ENCODE data around the gene PARD3. TPM values are rescaled to one million over a fixed set of nuclear protein-coding genes. Genes with fewer than 3 reads are reported as not detected.
A peak's percentile ranks its signal among the peaks of the same experiment; 100 is the strongest.

PARD3 gene
- total RNA-seq, 1 experiment from 2014 or later: 24.3 TPM

DNA sequence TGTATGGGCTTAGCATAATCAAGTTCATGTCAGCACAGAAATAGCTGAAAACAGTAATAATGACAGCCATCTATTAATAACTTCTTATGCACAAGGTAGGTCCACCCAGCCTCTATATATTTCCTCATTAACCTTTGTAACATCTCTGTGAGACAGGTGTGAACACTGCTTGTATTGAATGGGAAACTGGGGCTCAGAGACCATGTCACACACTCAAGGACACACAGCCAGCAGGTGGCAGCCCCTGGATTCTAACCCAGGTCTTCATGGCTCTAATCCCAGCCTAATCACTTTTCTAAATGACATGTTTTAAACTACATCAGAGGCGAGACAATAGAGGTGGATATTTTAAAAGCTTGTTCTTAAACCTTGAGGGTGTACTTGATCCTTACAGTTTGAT lies 591.4 kb downstream of the PARD3 start:
- no peak for DNase-seq (ENCODE audit: low spot score)

DNA sequence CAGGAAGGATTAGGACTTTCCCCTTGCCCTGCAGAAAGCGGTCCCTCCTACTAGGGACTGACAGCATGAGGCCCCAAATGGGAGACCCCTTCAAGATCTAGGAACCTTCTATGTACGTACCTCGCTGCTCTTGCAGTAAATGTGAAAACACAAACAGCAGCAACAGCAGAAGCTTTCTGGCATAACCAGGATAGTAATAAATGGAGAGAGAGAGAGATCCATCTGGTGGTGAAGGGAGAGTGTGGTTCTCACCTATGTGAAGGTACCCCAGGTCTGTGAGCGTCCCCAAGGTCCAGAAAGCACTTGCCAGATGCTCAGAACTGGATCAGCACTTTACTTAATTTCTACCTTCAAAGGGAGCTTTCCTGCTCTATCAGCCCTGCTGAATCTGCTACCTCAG lies 592.7 kb downstream of the PARD3 start:
- peak; percentile 11 for DNase-seq (ENCODE audit: low spot score)

DNA sequence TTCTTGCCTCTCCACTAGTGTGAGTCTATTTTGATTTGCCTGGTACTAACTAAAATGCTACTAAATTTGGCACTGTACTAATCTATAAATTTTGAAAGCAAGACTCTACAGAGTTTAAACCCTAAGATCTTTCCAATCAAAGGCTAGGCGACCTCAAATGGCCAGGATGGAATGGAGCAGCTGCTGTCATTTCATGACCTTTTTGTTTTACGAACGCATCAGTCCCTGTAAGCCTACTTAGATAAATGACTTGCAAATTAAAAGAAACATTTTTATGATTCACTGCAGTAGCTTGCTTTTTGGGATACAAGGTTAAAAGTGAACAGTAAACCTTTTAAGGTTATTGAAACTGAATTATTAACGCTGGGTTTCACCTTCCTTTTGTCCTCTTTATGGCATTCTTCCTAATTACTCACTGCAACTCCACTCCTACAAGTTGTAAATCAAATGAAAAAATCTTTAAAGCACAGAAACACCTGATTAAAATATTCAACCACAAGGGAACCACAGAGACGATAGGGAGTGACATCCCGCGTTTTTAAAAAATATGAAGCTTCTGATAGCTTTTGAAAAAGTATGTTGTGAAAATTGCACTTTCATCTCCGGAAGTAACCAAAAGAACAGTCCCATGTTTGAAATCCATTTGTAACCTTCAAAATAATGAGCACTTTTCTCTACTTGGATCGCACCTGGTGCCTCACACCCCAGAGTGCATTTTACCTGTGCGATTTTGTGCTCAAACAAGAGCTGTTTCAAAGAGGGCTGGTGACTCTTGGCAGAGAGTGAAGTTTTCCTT lies 595.1 kb downstream of the PARD3 start:
- DNase-seq (ENCODE audit: low spot score): no peak

DNA sequence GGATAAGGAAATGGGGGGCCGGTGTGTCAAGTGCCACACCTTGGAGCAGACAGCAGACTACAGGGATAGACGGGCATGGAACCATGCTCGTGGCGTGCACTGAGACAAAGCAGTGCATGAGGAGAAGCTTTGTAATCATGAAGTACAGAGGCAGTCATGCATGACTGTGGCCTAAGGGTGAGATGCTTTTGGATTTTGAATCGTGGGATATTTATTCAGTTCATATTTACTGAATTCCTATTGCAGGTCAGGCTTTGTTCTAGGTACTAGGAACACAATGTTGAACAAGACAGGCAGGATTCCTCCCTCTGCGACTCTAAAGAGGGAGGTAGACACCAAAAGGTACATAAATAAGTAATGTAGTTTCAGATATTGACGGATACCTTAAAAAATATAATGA lies 597.6 kb downstream of the PARD3 start:
- DNase-seq (ENCODE audit: low spot score): no peak

DNA sequence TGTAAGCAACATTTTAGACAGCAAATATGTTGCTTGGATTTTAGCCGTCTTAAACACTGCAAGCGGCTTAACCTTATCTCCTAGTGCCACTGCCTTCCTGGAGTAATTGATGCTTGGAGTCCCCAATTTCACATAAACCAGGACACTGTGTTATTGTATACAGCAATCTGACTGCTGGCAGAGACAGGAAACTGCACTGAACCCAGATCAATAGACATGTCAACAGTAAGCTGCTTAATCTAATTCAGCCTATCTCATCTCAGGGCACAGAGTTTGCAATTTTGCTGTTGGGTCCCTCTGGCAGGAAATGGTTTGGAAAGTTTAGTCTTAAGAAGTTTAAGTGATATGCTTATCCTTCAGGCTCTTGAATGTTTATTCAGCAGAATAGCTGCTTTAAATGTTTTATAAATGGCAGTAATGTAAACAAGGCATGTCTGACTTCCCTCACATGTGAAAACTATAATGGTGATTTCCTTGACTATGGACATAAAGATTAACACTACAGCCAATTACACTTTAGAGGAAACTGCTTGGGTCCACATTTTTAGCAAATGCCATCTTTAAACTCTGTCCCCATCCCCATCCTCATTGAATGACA lies 598.6 kb downstream of the PARD3 start:
- no peak for DNase-seq (ENCODE audit: low spot score)

DNA sequence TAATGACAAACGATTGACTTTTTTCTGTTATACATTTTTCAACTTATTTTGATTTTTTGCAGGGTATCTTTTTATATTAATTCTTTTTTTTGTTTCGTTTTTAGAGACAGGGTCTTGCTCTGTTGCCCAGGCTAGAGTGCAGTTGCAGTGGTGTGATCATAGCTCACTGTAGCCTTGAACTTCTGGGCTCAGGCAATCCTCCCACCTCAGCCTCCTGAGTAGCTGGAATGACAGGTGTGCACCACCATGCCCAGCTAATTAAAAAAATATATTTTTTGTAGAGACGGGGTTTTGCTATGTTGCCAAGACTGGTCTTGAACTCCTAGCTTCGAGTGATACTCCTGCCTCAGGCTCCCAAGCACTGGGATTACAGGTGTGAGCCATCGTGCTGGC lies 601.3 kb downstream of the PARD3 start:
- no peak for DNase-seq (ENCODE audit: low spot score)

DNA sequence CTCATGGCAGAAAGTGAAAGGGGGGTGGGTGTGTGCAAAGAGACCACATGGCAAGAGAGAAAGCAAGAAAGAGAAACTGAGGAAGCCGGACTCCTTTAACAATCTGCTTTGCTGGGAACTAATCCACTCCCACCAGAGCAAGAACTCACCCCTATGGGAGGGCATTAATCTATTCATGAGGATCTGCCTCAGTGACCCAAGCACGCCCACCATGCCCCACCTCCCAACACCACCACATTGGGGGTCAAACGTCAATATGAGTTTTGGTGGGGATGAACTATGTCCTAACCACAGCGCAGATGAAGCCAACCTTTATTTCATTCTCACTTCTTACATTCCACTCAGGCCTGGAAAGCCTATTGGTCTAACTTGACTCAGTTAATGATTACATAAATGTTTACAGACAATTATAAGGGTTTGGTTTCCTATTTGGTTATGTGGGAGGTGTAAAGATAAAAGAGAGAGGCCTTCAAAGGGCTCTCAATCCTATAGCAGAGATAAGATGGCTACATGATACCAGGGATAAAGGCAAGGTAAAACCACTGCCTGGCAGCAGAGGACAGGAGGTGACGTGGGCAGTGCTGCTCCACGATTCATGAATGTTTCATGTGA lies 601.8 kb downstream of the PARD3 start:
- DNase-seq (ENCODE audit: low spot score): peak; percentile 61

DNA sequence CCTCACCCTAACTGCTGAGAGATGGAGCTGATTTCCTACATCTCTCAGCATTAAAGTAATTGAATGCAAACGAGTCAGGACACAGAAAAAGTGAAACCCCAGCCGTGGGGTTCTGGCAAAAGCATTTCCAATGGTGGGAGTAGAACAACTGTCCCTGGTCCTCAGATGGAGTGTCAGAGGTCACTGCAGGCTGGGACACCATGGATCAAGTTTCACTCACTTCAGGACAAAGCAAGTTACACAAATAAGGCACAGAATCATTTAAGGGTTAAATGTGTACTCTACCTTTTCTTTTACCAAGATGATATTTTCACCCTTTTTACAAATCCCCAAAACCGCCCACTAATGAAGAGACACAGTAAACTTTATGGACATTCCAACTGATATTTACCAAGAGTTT lies 607.8 kb downstream of the PARD3 start:
- DNase-seq (ENCODE audit: low spot score): no peak

DNA sequence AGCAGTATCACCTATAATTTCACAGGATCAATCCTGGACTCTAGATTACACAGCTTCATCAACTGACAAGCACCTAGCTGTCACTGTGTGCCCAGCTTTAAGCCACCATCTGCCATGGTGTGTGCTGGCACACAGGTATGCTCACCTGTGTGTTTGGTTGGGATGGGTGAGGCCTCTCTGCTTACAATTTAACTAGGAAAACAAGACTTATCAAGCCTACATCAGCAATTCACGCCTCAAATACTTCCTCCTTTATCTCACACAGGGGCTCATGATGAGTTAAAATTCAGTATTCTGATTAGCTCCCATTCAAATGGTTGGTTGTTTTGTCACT lies 608.2 kb downstream of the PARD3 start:
- peak; percentile 48 for DNase-seq (ENCODE audit: low spot score)

DNA sequence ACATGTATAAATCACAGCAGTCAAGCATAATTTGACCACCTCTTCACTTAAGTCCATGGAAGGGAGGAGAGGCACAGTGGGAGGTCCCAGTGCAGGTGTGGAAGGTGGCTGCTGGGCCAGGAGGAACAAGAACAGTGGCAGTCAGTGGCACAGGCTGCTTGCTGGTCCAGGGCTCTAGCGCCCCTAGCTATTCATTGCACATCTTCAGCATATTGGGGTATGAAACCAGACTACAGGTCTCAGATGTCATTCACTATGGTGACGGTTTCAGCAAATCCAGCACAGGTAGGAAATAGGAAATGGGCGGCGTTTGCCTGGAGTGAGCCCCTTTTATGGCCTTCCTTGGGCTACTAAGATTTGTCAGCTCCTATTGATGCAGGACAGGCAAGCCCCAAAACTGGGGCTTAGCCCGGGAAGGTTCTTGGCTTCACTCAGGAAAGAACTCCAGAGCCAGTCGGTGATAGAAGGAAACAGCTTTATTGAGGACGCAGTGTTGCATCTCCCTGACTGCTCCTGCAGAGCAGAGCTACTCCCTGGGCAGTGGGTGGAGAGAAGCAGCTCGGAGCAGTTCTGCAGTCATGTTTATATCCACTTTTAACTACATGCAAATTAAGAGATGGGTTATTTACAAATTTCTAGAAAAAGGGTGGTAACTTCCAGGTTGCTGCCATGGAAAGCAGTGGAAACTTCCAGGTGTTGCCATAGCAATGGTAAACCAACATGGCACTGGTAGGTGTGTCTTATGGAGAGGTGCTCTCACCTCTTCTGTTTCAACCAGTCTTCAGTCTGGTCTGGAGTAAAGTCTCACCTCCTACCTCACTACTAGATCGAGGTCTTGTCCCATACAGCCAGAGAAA lies 608.8 kb downstream of the PARD3 start:
- no peak for DNase-seq (ENCODE audit: low spot score)

DNA sequence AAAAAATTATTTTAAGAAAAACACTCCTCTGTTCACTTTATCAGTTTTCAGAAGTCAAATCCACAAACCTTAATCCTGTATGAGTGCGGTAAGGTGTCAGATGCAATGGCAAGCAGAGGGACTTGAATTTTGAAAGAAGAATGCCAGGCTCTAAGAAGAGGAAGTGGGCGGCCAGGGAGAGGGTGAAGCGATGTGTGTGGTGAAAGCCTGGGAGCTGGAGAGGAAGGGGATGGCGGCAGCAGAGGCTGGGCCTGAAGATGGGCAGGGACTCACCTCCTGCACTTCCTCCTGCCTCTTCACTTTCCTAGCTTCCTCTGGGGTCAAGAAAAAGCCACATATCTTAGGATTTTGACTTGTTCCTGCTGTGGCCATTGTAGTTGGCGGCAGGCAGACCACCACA lies 609.6 kb downstream of the PARD3 start:
- DNase-seq (ENCODE audit: low spot score): no peak

DNA sequence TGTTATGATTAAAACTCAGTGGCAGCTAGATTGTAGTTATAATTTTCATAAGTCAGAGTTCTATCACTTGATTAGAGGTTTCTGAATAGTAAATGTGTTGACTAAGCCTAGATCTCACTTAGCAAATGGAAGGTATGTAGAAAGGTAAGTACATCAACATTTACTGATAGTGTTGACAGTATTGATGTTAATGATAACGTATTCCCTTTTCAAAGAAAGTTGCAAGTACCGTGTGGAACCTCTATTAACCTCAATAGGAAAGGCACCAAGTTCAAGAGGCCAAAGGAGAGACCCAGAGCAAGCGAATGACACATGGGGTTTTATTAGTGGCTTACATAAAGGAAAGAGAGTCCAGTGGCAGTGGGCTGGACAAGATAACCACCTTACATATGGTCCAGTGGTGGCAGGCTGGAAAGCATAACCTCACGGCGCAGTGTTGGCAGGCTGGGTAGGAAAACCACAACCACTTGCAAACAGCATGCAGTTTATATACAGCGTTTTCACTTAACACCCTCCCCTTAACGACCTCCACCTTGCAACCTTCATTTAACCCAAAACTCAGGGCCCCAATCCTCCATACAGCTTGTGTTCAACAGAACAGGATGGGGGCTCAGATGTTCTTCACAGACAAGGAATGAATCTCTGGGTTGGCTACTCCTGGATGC lies 611.0 kb downstream of the PARD3 start:
- DNase-seq (ENCODE audit: low spot score): no peak

DNA sequence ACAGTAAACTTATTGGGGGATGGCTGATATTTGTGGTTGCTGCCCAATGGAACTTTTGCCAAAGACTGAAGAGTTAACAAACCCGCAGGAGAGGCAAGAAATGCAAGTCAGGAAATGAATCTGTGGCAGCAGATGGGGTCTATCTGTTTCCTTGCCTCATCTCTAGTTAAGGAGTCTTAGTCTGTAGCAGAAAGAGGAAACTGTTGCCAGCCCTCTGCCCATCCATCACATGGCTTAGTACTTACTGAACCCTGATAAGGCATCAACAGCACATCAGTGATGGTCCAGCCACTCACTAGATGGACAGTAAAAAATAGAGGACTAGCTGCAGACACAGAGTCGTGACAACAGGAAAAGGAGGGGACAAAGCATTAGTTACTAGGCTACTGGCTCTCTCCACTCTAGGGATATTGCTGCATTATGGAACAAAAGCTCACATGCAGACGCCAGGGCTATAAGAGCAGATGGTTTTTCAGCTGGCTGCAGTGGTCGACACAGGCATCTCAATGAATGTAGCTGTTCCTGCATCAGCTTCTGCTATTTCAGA lies 614.7 kb downstream of the PARD3 start:
- no peak for DNase-seq (ENCODE audit: low spot score)

DNA sequence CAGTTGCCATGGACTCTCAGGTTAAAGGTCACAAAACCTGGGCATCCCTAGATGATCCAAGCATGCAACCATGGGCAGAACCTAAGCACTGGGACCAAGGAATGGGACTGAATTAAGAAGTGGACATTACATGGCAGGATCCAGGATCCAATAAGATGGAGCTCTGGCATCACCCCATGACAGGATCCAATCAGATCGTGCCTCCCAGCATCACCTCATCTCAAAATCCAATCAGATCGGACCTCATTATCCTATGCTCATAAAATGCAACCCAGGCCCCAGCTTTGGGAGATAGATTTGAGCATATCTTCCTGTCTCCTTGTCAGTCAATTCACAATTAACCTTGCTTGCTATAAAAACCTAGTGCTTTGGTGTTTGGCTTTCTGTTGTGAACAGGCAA lies 616.1 kb downstream of the PARD3 start:
- DNase-seq (ENCODE audit: low spot score): no peak

DNA sequence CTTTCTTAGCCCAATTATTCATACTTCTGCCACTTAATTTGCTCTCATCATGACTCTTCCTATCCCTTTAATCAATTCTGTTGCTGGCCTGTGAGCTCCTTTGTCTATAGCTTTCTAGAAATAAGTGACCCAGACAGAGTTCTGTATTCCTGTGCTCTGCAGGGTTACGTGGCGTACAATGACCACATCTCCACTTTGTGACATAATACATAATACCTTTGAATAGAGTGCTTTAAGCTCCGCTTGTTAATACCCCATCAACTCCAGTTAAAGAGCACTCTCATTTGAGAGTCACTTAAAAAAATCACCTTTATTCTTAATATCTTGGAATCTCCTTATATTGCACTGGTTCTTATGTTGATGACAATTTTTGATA lies 619.0 kb downstream of the PARD3 start:
- DNase-seq (ENCODE audit: low spot score): no peak

DNA sequence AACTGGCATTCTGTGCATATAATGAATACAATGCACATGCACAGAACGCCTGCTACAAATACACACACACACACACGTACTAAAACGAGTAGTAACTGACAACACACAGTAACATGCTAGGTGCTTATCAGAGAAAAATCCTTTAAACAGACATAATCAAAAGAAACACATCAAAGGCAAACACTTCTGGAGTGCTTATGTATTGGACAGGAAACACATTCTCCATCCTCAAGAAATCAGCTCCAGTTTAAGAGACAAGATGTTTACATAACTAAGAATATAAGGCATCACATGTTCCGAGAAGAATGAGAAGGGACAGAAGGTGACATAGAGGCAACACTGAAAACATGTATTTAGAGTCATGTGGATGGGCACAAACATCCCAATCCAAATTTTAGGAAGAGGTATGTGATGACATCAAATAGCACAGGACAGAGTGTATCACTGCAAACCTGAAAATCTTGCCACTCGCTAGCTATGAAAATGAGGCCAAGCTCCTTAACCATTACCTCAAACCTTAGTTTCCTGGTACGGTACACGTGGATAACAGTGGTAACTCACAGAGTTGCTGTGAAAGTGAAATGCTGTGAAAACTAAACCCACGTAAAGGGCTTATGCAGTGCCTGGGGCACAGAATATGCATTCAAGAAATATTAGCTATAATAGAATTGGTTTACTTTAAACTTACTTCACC lies 619.6 kb downstream of the PARD3 start:
- DNase-seq (ENCODE audit: low spot score): no peak

DNA sequence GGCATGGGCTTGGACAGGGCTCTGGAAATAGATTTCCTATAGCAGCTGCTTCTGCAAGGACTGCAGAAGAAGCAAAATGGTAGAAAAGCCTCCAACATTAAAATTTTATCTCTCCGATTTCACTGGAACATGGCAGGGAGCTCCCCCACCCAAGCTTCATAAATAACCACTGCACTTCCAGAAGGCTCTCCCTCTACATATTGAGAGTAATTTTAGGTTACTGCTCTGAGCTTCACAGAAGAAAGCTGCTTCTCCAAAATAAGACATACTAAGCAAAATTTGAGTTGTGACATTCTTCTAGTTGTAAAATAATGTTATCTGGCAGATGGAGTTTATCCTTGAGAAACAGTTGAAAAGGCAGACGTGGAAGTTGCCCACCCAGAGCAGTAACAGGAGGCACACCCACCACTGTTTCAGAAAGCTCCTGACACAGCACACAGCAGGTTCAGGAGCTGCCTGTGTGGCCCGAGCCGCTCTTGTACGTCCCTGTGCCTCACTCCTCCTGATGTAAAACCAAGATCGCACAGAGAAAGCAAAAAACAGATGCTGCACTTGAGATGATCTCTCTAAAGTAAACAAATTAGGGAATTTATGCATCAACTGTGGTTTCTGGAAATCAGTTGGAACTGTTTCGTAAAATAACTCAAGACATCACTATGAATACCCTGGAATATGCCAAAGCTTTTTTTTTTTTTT lies 621.0 kb downstream of the PARD3 start:
- DNase-seq (ENCODE audit: low spot score): no peak

DNA sequence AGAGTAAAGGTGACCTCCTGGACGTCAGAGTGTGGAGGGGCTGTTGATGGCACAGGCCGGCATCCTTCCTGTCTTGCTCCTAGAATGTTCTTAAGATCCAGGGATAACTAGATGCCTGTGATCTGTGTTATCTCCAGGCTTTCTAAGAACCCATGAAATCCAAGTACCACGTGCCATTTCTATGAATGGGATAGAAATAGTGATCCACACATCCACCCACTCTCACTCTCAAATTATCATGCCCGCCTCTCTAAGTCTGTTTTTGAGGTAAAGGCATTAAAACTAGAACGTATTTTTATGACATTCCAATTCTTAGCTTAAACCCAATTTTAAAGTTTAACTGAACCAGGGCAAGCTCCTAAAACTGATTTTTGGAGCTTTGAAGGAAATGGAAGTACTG lies 622.5 kb downstream of the PARD3 start:
- DNase-seq (ENCODE audit: low spot score): no peak

DNA sequence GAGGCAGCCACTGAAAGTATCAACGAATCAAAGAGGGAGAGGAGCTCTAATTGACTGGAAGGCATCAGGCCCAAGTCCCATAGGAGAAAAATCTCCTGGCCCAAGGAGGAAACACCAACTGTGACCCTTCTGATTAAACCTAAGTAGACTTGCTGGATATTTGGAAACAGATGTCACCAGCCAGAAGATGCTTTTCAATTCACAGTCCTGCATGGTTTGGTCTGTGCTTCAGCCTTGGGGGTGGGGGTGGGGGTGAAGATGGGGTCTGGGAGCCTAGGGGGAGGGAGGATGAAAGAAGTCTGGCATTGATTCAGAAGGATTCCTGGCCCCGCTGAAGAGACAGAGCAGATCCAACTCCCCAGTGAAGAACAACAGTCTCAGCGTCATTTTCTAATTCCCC lies 623.7 kb downstream of the PARD3 start:
- no peak for DNase-seq (ENCODE audit: low spot score)

DNA sequence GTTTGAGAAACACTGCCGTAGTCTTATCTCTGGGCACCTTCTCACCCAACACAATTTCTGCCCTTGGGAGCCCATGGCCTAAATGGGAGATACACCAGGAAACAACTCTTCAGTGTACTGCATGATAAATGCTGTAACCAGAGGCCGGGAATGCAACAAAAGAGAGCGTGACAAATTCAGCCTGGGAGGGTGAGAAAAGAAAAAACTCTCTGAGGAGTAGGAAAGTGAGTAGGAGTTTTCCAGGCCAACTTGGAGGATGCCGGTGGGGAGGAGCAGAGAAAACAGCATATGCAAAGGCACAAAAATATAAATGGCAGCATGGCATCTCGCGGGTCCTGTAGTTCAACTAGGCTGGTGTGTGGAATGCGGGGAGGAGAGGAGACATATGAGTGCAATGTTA lies 624.5 kb downstream of the PARD3 start:
- no peak for DNase-seq (ENCODE audit: low spot score)

Measured in HT-29 (cell line).